CD4-positive, alpha-beta memory T cell (primary cell): ENCODE data around the gene MRPL17. TPM values are rescaled to one million over a fixed set of nuclear protein-coding genes. Genes with fewer than 3 reads are reported as not detected.
A peak's percentile ranks its signal among the peaks of the same experiment; 100 is the strongest.

Experiments used
- CTCF ChIA-PET: fragments of 350-600 bp; sonication (Branson Sonifier 250); formaldehyde crosslinking; loops from one replicate; lab custom pipeline; 2021; ENCODE audit warnings: inconsistent platforms; ENCODE audit not compliant: partially characterized antibody; lab: Charles Lee
- POLR2A ChIA-PET: fragments of 350-600 bp; sonication (Branson Sonifier 250); formaldehyde crosslinking; loops from one replicate; lab custom pipeline; 2021; ENCODE audit not compliant: partially characterized antibody; lab: Charles Lee
- DNase-seq, 5 donors: peaks; one replicate each; pipeline versions ENCODE4 v3.0.0 to v3.0.0-alpha.2; 2020 to 2022; ENCODE audit warnings: mixed read lengths in 1 of 5
- H3K27ac ChIP-seq: one replicate; pipeline ENCODE4 v1.7.0; 2013; ENCODE audit warnings: low read depth, low read length
- H3K27me3 ChIP-seq: 2 replicates; pipeline ENCODE4 v1.7.0; 2013; ENCODE audit warnings: mild to moderate bottlenecking, low read length, moderate library complexity; ENCODE audit not compliant: insufficient read depth
- H3K36me3 ChIP-seq: 2 replicates; pipeline ENCODE4 v1.7.0; 2013; ENCODE audit warnings: mild to moderate bottlenecking, low read length, moderate library complexity; ENCODE audit not compliant: insufficient read depth
- H3K4me1 ChIP-seq: 2 replicates; pipeline ENCODE4 v1.7.0; 2013; ENCODE audit warnings: mild to moderate bottlenecking, low read length, moderate library complexity; ENCODE audit not compliant: insufficient read depth
- H3K4me3 ChIP-seq, 2 donors: one replicate each; pipeline ENCODE4 v1.7.0; 2013; ENCODE audit warnings: low read length in 2 of 2, mild to moderate bottlenecking in 1 of 2
- H3K9me3 ChIP-seq, 2 donors: one replicate each; pipeline ENCODE4 v1.7.0; 2013; ENCODE audit warnings: low read length in 2 of 2, control low read depth in 1 of 2; ENCODE audit not compliant: control insufficient read depth in 1 of 2
- H3K27ac Mint-ChIP-seq, 7 donors: one replicate each; pipeline ENCODE4 v1.8.0; 2020 to 2021; ENCODE audit warnings: mixed read lengths in 7 of 7, mild to moderate bottlenecking in 6 of 7, inconsistent platforms in 3 of 7, moderate library complexity in 3 of 7
- H3K27me3 Mint-ChIP-seq, 2 donors: one replicate each; pipeline ENCODE4 v1.8.0; 2020 to 2021; ENCODE audit warnings: mixed read lengths in 2 of 2
- H3K36me3 Mint-ChIP-seq, 2 donors: one replicate each; pipeline ENCODE4 v1.8.0; 2020 to 2021; ENCODE audit warnings: mixed read lengths in 2 of 2, inconsistent platforms in 1 of 2, mild to moderate bottlenecking in 1 of 2
- H3K4me1 Mint-ChIP-seq, 4 donors: one replicate each; pipeline ENCODE4 v1.8.0; 2020 to 2021; ENCODE audit warnings: mixed read lengths in 4 of 4, mild to moderate bottlenecking in 1 of 4
- H3K4me3 Mint-ChIP-seq, 8 donors: one replicate each; pipeline ENCODE4 v1.8.0; 2020 to 2021; ENCODE audit warnings: mixed read lengths in 8 of 8, mild to moderate bottlenecking in 7 of 8, moderate library complexity in 6 of 8, inconsistent platforms in 3 of 8
- H3K9me3 Mint-ChIP-seq, 8 donors: one replicate each; pipeline ENCODE4 v1.8.0; 2020 to 2021; ENCODE audit warnings: mixed read lengths in 8 of 8, mild to moderate bottlenecking in 5 of 8, inconsistent platforms in 3 of 8, moderate library complexity in 1 of 8
- intact Hi-C: fragments of 100-400 bp; cut with micrococcal nuclease; formaldehyde crosslinking; loops from one replicate; pipeline ENCODE4 v1.15.1; 2023
- polyA plus RNA-seq, 2 donors: library from polyadenylated mRNA; unstranded; fragments of 300-500 nt; fragmentation: Illumina TruSeq; gene quantifications; one replicate each; pipeline ENCODE4 v1.2.3, GENCODE V29; 2021
- total RNA-seq, 2 experiments: library from RNA; stranded (reverse); gene quantifications; one replicate each; pipeline ENCODE4 v1.2.3, GENCODE V29; 2021

Gene MRPL17
- total and polyA plus RNA-seq, 4 experiments from 2014 or later, result 12.7 to 42.6 (median 35.1) TPM

DNA sequence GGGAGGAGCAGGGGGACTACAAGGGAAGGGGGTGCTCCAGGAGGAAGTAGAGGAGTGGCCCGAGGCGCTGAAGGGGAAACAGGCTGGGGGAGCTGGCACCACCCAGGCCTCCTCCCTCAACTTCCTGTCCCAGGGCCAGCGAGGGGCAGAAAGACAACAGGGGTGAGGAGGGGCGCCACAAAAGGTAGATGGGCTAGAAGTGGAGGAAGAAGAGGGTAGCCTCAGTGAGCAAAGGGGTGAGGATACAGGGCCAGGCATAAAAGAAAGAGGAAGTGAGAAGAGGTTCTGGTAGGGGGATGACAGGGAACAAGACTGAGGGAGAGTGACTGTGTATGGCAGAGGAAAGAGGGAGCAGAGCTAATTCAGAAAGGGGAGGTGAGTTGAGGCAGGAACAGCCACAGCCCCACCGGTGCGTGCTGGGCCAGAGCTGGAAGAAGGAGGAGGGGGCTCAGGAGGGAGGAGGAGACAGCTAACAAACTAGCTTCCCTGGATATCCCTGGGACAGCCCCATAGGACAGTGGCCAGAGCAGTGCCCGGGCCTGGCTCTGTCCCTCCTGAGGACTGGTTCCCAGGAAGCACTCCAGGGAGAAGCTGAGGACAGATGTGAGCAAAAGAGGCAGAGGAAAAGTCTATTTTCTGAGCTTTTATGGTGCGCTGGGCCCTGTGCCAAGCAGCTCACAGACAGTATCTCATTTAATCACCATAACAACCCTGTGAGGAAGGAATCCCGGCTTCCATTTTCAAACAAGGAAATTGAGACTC, 36.0 kb downstream of the MRPL17 start:
- Histone ChIP-seq H3K36me3 (no peaks in the 10 kb centered on the region), H3K27me3 (no peaks in the 10 kb centered on the region), H3K4me1 (peaks cover 44% of the 10 kb centered on the region), H3K4me3 (peak overlapping the region; percentile 8 to 26), H3K27ac (peak overlapping the region; percentile 54), H3K9me3 (no peaks in the 10 kb centered on the region)
- ChIA-PET POLR2A (interaction anchor here (0.6 to 3.3 kb wide), 21 partner anchors 7 to 258 kb away, joined by 3 to 37 read pairs (median 7); partner anchors contain the start of genes ARFIP2, DCHS1, ILK and MRPL17), CTCF (interaction anchor here (1.2 to 2.8 kb wide), 10 partner anchors 13 to 59 kb away, joined by 3 to 16 read pairs (median 5); partner anchors contain the start of genes MRPL17, TAF10 and TPP1)
- Mint-ChIP-seq H3K4me1 (peaks cover 0 to 12% (median 0%) of the 10 kb centered on the region in 4 donors), H3K27me3 (no peaks in the 10 kb centered on the region), H3K27ac (no peak overlapping the region), H3K9me3 (no peaks in the 10 kb centered on the region), H3K4me3 (no peak overlapping the region), H3K36me3 (no peaks in the 10 kb centered on the region)
- intact Hi-C loops, result loop anchor here (2.0 kb wide), 1 partner anchor 20 kb away; no protein-coding TSS in a partner anchor
- DNase-seq, result peak in 3 of 5 donors; percentile 22 to 31 (median 22)

DNA sequence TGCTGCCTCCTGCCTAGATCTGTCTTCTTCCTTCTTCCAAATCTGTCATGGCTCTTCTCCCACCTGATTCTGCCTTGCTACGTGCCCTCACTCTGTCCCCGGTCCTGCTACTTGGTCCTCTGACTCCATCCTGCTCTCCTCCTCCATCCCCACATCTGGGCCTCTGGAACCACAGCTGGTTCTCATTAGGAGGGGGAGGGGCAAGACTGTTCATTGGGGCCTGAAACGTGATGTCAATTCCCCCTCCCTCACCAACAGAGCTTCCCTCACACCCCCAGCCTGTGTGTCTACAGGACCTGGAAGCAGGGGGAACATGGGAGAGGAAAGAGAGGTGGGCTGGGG, 36.6 kb downstream of the MRPL17 start:
- peaks cover 44% of the 10 kb centered on the region for H3K4me1 ChIP-seq
- H3K9me3 ChIP-seq, result no peaks in the 10 kb centered on the region
- H3K27ac ChIP-seq, result peak overlapping the region; percentile 54
- Mint-ChIP-seq H3K9me3 (no peaks in the 10 kb centered on the region), H3K27ac (no peak overlapping the region), H3K4me3 (no peak overlapping the region), H3K36me3 (no peaks in the 10 kb centered on the region), H3K4me1 (peaks cover 0 to 12% (median 0%) of the 10 kb centered on the region in 4 donors), H3K27me3 (no peaks in the 10 kb centered on the region)
- ChIA-PET POLR2A (interaction anchor here (0.6 to 3.3 kb wide), 19 partner anchors 8 to 165 kb away, joined by 3 to 37 read pairs (median 7); partner anchors contain the start of genes ARFIP2, DCHS1, ILK and MRPL17), CTCF (interaction anchor here (1.2 to 2.8 kb wide), 10 partner anchors 13 to 60 kb away, joined by 3 to 16 read pairs (median 5); partner anchors contain the start of genes MRPL17, TAF10 and TPP1)
- H3K4me3 ChIP-seq, result peak overlapping the region; percentile 8 to 26
- no peaks in the 10 kb centered on the region for H3K36me3 ChIP-seq
- DNase-seq, result no peak
- no peaks in the 10 kb centered on the region for H3K27me3 ChIP-seq
- intact Hi-C loops, result loop anchor here (2.0 kb wide), 1 partner anchor 20 kb away; no protein-coding TSS in a partner anchor

DNA sequence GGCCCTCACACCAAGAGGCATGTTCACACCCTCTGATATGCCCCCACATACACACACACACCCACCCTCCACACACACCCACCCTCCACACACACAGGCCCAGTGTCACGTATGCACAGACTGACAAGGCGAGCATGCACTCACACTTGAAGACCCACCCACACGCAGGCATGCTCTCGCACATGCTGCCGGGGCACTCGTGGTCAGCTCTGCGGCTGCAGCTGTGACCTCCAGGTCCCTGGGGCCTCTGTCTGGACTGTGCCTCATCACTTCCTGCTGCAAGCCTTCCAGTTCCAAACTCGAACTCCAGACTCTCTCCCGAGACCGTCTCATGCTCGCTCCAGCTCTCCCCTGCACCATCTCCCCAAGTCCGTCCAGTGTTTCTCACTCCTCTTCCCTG, 37.1 kb downstream of the MRPL17 start:
- ChIA-PET CTCF (interaction anchor here (1.2 to 2.1 kb wide), 4 partner anchors 20 to 34 kb away, joined by 3 to 13 read pairs (median 5); partner anchors contain the start of genes TAF10 and TPP1), POLR2A (interaction anchor here (0.9 to 3.3 kb wide), 15 partner anchors 8 to 165 kb away, joined by 3 to 37 read pairs (median 8); partner anchors contain the start of genes ARFIP2, DCHS1, ILK and MRPL17)
- Histone ChIP-seq H3K36me3 (no peaks in the 10 kb centered on the region), H3K27me3 (no peaks in the 10 kb centered on the region), H3K4me3 (no peak overlapping the region), H3K27ac (peak overlapping the region; percentile 54), H3K9me3 (no peaks in the 10 kb centered on the region), H3K4me1 (peaks cover 44% of the 10 kb centered on the region)
- Mint-ChIP-seq H3K4me1 (peaks cover 0 to 12% (median 0%) of the 10 kb centered on the region in 4 donors), H3K9me3 (no peaks in the 10 kb centered on the region), H3K27ac (peak overlapping the region in 2 of 7 donors; percentile 71 to 86), H3K27me3 (no peaks in the 10 kb centered on the region), H3K4me3 (peak overlapping the region in 4 of 8 donors; percentile 48 to 63 (median 62)), H3K36me3 (no peaks in the 10 kb centered on the region)
- intact Hi-C loops, result loop anchor here (2.0 kb wide), 1 partner anchor 21 kb away; no protein-coding TSS in a partner anchor
- no peak for DNase-seq

DNA sequence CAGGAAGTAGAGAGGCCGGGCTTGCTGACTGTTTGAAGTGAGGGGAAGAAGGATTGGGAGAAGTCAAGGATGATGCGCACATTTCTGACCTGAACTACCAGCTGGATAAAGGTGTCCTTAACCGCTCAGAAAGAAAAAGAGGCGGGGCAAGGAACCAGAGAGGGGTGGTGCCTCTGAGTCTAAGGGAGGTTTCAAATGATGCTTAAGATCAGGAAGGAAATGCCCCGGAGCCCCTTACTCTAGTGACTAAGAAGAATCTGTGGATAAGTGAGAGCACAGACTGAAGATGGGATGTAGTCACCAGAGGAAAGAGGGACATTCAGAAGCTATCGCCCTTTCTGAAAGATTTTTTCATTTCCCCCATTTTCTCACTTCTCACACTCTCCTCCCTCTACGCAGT, 40.2 kb downstream of the MRPL17 start:
- Mint-ChIP-seq H3K27ac (no peak overlapping the region), H3K4me3 (no peak overlapping the region), H3K9me3 (no peaks in the 10 kb centered on the region), H3K36me3 (no peaks in the 10 kb centered on the region), H3K4me1 (peaks cover 0 to 12% (median 3%) of the 10 kb centered on the region in 4 donors), H3K27me3 (peaks cover 0 to 2% of the 10 kb centered on the region in 2 donors)
- no peaks in the 10 kb centered on the region for H3K36me3 ChIP-seq
- H3K27me3 ChIP-seq, result no peaks in the 10 kb centered on the region
- intact Hi-C loops, result no loop called here
- DNase-seq, result no peak
- ChIA-PET POLR2A (interaction anchor here (1.1 to 1.3 kb wide), 2 partner anchors 24 kb away, joined by 3 to 4 read pairs; partner anchors contain the start of gene TPP1), CTCF (no interaction called here)
- H3K27ac ChIP-seq, result no peak overlapping the region
- no peak overlapping the region for H3K4me3 ChIP-seq
- H3K4me1 ChIP-seq, result peaks cover 37% of the 10 kb centered on the region
- no peaks in the 10 kb centered on the region for H3K9me3 ChIP-seq

- Mint-ChIP-seq H3K4me1 (peaks cover 0 to 12% (median 3%) of the 10 kb centered on the region in 4 donors), H3K27me3 (peaks cover 0 to 2% of the 10 kb centered on the region in 2 donors)
Measured at GRCh38 chr11:6640985-6641701, 42.0 kb downstream of the MRPL17 start.

GRCh38 chr11:6640036-6640984, 42.8 kb downstream of the MRPL17 start:
- Histone ChIP-seq H3K36me3 (no peaks in the 10 kb centered on the region), H3K27me3 (no peaks in the 10 kb centered on the region), H3K4me1 (peaks cover 11% of the 10 kb centered on the region), H3K9me3 (no peaks in the 10 kb centered on the region), H3K27ac (no peak overlapping the region), H3K4me3 (no peak overlapping the region)
- ChIA-PET CTCF (interaction anchor here (1.2 to 3.1 kb wide), 3 partner anchors 43 to 109 kb away, joined by 3 to 10 read pairs (median 4); partner anchors contain the start of gene MRPL17), POLR2A (interaction anchor here (1.7 to 3.2 kb wide), 2 partner anchors 22 to 43 kb away, joined by 5 to 8 read pairs; partner anchors contain the start of gene MRPL17)
- H3K9me3 Mint-ChIP-seq, result no peaks in the 10 kb centered on the region
- no peaks in the 10 kb centered on the region for H3K36me3 Mint-ChIP-seq
- no peak overlapping the region for H3K27ac Mint-ChIP-seq
- peaks cover 0 to 6% (median 2%) of the 10 kb centered on the region in 4 donors for H3K4me1 Mint-ChIP-seq
- intact Hi-C loops, result no loop called here
- DNase-seq, result no peak
- H3K27me3 Mint-ChIP-seq, result peaks cover 0 to 2% of the 10 kb centered on the region in 2 donors
- no peak overlapping the region for H3K4me3 Mint-ChIP-seq

More at GRCh38 chr11:6640985-6641701, 42.0 kb downstream of the MRPL17 start:
- Histone ChIP-seq H3K27ac (no peak overlapping the region), H3K27me3 (no peaks in the 10 kb centered on the region), H3K4me1 (peaks cover 19% of the 10 kb centered on the region), H3K9me3 (no peaks in the 10 kb centered on the region), H3K36me3 (no peaks in the 10 kb centered on the region), H3K4me3 (no peak overlapping the region)
- ChIA-PET CTCF (interaction anchor here (0.6 to 1.2 kb wide), 2 partner anchors 37 to 42 kb away, joined by 3 read pairs; partner anchors contain the start of gene MRPL17), POLR2A (interaction anchor here (1.4 to 3.2 kb wide), 2 partner anchors 23 to 28 kb away, joined by 4 to 8 read pairs; partner anchors contain the start of gene TAF10)
- Mint-ChIP-seq H3K9me3 (no peaks in the 10 kb centered on the region), H3K4me3 (no peak overlapping the region), H3K36me3 (no peaks in the 10 kb centered on the region), H3K27ac (no peak overlapping the region)
- no peak for DNase-seq
- intact Hi-C loops, result no loop called here
